ENCODE data around the gene RUSF1. TPM values are rescaled to one million over a fixed set of nuclear protein-coding genes. Genes with fewer than 3 reads are reported as not detected.
A peak's percentile ranks its signal among the peaks of the same experiment; 100 is the strongest.

Gene RUSF1
- total and polyA plus RNA-seq, 9 of the 15 experiments (the other 6 are each of a cell fraction or from before 2014, with no cell fraction given): 0.80 to 52.8 (median 27.6) TPM

DNA sequence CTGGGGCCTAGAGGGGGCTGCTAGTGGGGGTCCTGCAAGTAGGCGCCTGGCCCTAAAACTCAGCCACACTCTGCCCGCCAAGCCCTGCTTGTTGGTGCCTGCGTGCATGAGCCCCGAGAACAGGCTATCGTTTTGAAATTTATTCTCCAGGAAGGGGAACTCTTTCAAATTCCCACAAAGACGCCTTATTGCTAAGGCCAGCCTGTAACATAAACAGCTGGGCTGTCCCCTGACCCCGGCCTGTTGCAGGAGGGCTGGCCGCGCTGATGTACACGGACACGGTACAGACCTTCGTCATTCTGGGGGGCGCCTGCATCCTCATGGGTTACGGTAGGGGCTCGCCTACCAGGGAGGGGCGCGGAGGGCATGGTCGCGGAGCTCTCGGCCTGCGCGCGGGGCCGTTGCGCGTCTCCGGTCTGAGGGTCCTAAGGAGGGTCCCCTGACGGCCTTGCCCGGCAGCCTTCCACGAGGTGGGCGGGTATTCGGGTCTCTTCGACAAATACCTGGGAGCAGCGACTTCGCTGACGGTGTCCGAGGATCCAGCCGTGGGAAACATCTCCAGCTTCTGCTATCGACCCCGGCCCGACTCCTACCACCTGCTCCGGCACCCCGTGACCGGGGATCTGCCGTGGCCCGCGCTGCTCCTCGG lies 21.0 kb downstream of the RUSF1 start (continued):
- TF ChIP-seq ZBTB9 (CRISPR knock-in tag; IDR thresholded peaks at IDR 0.05) (no peak), TAF9B (IDR thresholded peaks at IDR 0.05; ENCODE audit: partially characterized antibody) (no peak), POLR2G (IDR thresholded peaks at IDR 0.05; ENCODE audit: low read depth, low read length) (peak; percentile 71), RBM22 (IDR thresholded peaks at IDR 0.05; ENCODE audit: low read depth, low read length, poor library complexity, severe bottlenecking) (peak; percentile 82), ZNF785 (CRISPR knock-in tag; IDR thresholded peaks at IDR 0.05) (no peak)

DNA sequence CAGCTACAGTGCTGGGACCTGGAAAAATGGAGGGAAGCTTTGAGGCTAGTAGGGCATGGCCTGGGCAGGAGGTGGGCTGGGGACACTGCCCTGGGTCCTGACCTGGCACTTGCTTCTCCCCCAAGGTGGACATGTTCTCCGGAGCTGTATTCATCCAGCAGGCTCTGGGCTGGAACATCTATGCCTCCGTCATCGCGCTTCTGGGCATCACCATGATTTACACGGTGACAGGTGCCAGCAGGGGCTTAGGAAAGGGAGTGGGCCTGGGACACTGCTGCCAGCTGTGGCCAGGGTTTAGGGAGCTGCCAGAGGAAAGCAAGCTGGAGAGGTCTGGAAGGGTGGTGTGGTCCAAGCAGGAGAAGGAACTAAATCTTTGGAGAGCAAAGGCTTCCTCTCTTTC lies 22.1 kb downstream of the RUSF1 start:
- WGBS (ENCODE audit: insufficient coverage, low coverage, missing lambda C conversion rate): 78% methylated on average over 5 of the region's 5 CpGs
- Histone ChIP-seq H3K79me2 (ENCODE audit: control insufficient read depth, insufficient read depth, low read length) (no peaks in the 10 kb centered on the region), H3K9ac (ENCODE audit: insufficient read depth in 1 of 2, low read depth in 2 of 2, low read length in 2 of 2) (no peak overlapping the region), H4K20me1 (replicated peaks; ENCODE audit: control insufficient read depth, insufficient read depth, low read length) (no peaks in the 10 kb centered on the region), H3K36me3 (ENCODE audit: control insufficient read depth, insufficient read depth, low read length) (peaks cover 6% of the 10 kb centered on the region; the same call in 2 of the 3 replicates), H3K9me3 (replicated peaks; ENCODE audit: control insufficient read depth, insufficient read depth, low read depth, low read length) (no peaks in the 10 kb centered on the region), H3K9me1 (ENCODE audit: control insufficient read depth, insufficient read depth, low read length) (no peaks in the 10 kb centered on the region), H3K27me3 (ENCODE audit: control insufficient read depth in 2 of 2, insufficient read depth in 2 of 2, low read length in 2 of 2) (no peaks in the 10 kb centered on the region), H3K27ac (ENCODE audit: extremely low read depth, low read depth, low read length) (no peak overlapping the region), H3K4me2 (ENCODE audit: insufficient read depth, low read length) (no peak overlapping the region), H2AFZ (ENCODE audit: low read depth, low read length) (no peak overlapping the region), H3K4me3 (no peak overlapping the region), H3K4me1 (replicated peaks in 1 of 2; ENCODE audit: control insufficient read depth in 2 of 2, insufficient read depth in 2 of 2, low read length in 2 of 2) (peaks cover 11 to 19% of the 10 kb centered on the region in 2 experiments)
- in situ Hi-C loops (cut with MboI) (no loop called here), intact Hi-C loops (cut with micrococcal nuclease) (no loop called here)
- DNase-seq (ENCODE audit: extremely low read depth in 1 of 4, low spot score in 3 of 4) (no peak), ATAC-seq (no peak), FAIRE-seq (no peak)
- BruUV-seq (replicated peaks): no TSS peak
- CTCF ChIA-PET (ENCODE audit: low intra/inter-chr PET ratio): no interaction called here
- POLR2A ChIA-PET: interaction anchor here (1.4 to 4.3 kb wide), 4 partner anchors 8 to 28 kb away, joined by 3 to 20 read pairs (median 14); partner anchors contain the start of gene RUSF1
- TF ChIP-seq YBX1 (IDR thresholded peaks at IDR 0.05) (no peak), ZNF124 (CRISPR knock-in tag; IDR thresholded peaks at IDR 0.05) (no peak), ZNF707 (CRISPR knock-in tag; conservative IDR thresholded peaks at IDR 0.05) (no peak)
- TF ChIP-seq, protein P1, sequence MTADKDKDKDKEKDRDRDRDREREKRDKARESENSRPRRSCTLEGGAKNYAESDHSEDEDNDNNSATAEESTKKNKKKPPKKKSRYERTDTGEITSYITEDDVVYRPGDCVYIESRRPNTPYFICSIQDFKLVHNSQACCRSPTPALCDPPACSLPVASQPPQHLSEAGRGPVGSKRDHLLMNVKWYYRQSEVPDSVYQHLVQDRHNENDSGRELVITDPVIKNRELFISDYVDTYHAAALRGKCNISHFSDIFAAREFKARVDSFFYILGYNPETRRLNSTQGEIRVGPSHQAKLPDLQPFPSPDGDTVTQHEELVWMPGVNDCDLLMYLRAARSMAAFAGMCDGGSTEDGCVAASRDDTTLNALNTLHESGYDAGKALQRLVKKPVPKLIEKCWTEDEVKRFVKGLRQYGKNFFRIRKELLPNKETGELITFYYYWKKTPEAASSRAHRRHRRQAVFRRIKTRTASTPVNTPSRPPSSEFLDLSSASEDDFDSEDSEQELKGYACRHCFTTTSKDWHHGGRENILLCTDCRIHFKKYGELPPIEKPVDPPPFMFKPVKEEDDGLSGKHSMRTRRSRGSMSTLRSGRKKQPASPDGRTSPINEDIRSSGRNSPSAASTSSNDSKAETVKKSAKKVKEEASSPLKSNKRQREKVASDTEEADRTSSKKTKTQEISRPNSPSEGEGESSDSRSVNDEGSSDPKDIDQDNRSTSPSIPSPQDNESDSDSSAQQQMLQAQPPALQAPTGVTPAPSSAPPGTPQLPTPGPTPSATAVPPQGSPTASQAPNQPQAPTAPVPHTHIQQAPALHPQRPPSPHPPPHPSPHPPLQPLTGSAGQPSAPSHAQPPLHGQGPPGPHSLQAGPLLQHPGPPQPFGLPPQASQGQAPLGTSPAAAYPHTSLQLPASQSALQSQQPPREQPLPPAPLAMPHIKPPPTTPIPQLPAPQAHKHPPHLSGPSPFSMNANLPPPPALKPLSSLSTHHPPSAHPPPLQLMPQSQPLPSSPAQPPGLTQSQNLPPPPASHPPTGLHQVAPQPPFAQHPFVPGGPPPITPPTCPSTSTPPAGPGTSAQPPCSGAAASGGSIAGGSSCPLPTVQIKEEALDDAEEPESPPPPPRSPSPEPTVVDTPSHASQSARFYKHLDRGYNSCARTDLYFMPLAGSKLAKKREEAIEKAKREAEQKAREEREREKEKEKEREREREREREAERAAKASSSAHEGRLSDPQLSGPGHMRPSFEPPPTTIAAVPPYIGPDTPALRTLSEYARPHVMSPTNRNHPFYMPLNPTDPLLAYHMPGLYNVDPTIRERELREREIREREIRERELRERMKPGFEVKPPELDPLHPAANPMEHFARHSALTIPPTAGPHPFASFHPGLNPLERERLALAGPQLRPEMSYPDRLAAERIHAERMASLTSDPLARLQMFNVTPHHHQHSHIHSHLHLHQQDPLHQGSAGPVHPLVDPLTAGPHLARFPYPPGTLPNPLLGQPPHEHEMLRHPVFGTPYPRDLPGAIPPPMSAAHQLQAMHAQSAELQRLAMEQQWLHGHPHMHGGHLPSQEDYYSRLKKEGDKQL (CRISPR knock-in tag; IDR thresholded peaks at IDR 0.05; ENCODE audit: borderline replicate concordance): no peak
- TF ChIP-seq, protein P2, sequence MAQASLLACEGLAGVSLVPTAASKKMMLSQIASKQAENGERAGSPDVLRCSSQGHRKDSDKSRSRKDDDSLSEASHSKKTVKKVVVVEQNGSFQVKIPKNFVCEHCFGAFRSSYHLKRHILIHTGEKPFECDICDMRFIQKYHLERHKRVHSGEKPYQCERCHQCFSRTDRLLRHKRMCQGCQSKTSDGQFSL (CRISPR knock-in tag; IDR thresholded peaks at IDR 0.05): no peak
- TF ChIP-seq, protein P2 (tag; IDR thresholded peaks at IDR 0.05): no peak

All from K562 (cell line).